Measurements from ENCODE around the gene RPGRIP1.
"Not testable (repeated sequence)": the region's sequence is repeated elsewhere in the genome, so short reads cannot be mapped to it uniquely, and the experiment has no call there.

The RPGRIP1 gene

DNA sequence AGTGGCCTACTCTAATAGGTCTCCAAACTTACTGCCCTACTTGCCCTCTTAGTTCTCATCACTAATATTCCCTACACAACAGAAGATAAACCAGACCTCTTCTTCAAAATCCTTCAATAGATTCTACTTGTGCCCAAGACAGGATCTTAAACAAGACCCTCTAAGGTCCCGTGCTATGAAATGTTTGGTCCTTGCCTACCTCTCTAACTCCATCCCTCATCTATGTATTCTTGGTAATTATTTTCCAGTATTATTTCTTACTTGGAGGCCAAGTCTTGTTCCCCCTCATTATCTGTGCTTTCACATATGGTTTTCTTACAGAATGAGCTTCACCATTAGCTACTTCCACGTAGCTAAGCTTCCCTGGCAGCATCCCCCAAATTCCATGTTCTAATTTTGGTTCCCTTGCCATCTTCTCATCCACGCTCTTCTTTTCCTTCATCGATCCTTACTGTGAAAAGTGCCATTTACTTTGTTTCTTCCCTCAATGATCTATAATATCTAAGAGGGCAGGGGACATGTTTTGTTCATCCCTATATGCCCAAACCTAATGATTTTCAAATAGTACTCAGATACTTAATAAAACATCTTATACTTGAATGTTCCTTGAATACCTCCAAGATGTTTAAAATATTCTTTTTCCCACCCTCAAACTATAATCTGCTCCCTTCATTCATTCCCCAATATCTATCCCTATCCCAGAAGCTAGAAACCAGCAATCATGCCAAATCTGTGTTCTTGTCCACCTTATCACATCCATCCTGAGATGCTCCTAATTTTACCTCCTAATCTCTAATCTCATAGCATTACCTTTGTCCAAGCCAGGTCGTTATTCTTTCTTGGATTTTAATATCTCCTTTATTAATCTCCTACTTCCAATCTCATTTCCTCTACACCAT lies 20.7 kb upstream of the RPGRIP1 start:
- DNase-seq (ENCODE audit: low spot score): no peak

DNA sequence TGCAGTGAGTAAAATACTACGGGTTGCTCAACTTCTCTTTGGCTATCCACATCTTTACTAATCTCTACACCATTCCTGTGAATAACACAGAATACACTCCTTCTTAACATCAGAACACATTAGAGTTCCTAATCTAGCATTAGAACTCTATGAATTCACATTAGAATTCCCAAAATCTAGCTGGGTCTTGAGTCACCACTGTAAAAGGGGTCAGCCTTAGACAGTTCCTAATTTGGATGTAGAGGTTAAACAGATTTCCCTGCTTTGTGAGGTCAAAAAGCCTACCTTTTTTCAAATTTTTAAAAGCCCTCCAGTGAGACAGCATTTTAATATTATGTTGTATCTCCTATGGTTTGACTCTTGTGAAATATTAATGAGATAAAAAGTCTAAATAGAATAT lies 18.1 kb upstream of the RPGRIP1 start:
- DNase-seq (ENCODE audit: low spot score): no peak

DNA sequence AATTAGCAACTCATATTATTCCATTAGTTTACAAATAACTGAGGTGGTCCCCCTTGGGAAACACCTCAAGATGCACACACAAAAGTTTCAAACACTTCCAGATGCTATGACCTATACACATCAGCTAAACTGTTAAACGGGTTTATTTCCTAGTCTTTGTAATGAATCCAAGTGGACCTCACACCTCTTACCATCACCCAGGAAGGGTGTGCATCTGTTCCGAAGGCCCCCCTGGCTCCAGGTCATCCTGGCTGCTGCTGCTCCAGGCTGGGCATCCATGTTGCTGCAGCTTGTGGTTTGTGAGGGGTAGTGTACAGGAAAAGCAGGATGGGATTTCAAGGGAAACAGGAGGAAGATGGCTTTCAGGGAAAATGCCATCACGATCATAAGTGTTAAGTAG lies 17.5 kb upstream of the RPGRIP1 start:
- DNase-seq (ENCODE audit: low spot score): no peak

DNA sequence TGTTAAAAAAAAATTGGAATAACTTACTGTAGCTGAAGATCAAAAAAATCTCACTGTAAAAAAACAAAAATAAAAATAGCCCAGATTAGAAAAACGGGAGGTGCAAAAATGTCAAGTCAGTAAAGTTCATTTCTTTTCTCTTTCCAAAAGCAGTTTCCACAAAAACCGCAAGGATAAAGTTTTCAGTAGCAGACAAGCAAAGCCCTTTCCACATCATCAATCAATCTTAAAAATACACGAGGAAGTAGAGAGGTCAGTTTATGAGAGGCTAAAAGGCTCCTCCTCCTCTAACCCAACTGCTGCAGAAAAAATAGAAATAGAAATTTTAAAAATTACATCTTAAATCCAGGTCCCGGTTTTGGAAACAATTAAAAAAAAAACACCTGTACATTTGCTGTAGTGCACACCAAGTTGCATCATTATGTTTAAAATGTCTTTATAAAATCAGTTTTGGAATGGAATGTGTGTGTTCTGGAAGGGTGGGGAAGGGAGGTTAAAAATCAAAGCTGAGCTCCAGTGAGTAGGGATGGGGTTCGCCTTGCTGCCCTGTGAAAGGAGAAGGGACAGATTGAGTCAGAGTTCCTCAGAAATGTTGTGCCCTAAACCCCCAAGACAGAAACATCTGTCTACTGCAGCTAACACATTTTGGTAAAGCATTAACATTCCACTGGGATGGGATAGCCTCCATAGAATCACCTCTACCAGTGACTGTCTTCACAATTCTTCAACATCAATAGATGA lies 16.4 kb upstream of the RPGRIP1 start:
- DNase-seq (ENCODE audit: low spot score): no peak

DNA sequence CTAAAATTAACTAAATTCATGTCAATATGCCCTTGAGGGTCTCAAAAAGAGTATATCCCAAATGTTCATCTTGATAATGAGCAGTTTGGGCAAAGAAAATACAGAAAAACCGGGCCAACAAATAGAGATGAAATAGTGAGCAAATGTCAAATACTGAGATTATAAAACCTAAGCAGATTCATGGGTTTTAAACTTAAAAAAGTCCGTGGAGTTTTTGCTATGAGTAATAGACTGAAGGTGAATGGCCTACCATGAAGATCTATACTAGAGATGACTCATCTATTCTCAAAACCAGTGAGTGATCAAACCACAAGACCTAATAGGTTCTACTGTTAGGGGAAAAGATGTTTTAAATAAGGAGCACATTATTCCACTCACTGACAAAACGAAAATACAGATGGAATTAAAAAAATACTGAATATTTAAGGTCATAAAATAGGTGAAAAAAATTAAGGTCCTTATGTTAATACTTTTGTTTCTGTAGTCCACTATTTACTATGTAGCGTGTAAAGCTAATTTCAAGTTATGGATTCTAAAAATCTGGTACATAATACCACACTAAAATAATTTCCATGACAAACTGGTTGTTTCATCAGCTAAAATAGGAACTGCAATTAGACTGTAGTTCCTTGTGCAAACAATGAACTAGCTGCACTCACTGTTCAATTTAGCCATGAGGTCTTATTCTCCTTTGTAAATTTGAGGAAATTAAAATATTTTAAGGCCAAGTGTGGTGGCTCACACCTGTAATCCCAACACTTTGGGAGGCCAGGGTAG lies 15.7 kb upstream of the RPGRIP1 start:
- no peak for DNase-seq (ENCODE audit: low spot score)

DNA sequence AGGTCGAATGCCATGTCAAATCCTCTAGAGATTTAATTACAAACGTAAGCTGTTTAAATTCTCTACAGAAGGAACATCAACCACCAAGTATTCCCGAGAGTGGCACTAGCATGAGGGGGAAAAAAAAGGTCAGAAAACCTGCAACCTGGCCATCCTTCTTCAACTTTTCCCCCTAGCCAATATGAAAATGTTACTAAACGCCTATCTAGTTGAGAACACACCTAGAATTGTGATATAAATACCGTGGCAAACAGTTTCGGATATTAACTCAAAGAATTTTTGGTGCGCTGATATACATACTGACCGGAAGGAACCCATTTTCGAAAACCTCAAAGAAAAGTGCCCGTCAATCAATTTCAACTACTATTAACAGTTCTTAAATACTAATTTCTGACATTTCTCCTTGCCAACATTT lies 12.4 kb upstream of the RPGRIP1 start:
- DNase-seq (ENCODE audit: low spot score): no peak

DNA sequence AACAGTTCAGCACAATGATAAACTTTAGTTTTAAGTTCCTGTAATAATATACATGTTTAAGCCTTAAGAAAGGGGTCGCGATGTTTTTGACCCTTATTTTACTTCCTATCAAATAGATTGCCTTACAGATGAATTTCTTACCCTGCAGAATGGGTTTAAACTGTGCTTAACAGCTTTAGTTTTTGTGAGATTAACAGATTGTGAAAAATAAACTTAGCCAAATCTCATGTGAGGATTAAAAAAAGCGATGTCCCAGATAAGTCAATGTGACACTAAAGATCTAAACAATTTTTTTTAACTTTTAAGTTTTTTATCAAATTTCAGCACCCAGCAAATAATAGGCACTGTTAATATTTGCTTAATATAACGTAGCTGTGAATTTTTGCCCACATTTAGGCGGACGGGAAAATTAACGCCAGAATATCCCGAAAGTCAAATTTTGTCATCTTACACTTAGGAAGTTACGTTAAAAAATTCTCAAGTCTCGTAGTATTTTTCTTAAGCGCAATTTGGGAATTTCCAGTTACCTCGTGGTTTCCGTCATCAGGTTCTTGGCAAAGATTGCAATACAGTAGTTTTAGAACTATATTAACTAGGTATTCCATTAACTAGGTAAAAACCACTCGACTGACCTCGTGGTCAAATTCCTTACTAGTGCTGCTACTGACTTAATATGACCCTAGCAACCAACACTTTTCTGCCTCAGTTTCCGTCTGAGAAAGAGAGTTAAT lies 11.8 kb upstream of the RPGRIP1 start:
- DNase-seq (ENCODE audit: low spot score): no peak

DNA sequence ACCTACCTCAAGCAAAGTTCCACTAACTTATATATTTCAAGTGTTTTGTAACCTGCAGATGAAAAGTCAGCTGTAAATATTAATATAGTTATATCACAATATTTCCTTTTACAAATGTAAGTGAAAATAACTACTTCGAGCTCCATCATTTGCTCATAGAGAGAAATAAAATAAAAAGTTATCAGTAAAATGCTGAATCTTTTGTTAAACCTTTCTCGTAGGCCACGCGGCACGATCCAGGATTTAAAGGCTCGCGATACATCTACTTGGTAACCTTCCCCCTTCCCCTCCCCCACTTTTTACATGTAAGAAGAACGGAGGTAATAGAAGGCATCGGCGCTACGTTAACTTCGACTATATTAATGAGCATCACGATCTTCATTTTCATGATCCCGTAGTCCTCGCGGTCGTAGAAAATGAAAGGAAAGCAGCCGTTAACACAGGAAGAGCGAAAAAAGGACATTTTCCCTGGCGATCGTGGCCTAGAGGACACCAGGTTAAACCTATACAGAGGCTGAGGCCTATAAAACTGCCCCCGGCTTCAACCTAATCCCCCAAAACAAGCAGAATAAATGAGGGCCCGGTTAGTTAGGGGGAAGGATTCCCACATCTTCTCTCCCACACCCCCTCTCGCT lies 11.1 kb upstream of the RPGRIP1 start:
- DNase-seq (ENCODE audit: low spot score): no peak

DNA sequence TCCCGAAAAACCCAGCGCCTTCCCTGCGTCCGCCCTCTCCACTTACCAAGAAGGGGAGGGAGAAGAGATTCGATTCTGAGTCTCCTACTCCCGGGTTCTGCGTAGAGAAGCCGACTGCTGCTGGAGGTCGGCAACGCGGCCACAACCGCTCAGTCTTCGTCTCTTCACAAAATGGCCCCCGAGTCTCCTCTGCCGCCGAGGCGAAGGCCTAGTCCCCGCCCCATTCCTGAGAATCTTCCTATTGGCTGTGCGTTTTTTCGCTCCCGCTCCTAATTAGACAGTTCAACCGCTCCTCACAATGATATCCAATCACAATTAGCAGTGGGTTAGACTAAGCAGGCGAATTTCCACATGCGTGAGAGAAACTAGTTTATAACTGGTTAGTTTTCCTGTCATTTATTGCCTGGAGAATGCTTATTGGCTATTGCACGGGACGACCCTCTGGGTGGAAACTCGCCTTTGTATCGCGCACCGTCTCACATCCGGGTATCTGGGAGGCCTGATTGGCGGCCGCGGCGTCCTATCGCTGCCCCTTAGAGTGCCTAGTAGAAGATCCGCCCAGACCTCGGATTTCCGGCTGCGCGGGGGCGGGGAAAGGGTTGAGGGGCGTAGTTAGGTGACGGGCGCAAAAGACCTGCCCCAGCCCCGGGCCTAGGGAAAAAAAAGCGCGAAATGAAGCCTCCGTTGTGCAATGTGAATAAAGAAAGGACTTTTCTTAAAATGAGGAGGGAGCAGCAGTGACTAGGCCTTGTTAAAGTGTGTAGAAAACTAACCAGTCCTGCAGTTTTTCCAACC lies 10.4 kb upstream of the RPGRIP1 start, which contains the start of gene HNRNPC:
HNRNPC (minus strand) TSS at position 191 of the 795 bp plus-strand sequence. CDS start 35,249 bp downstream, outside the sequence.
- DNase-seq (ENCODE audit: low spot score): peak; percentile 100

DNA sequence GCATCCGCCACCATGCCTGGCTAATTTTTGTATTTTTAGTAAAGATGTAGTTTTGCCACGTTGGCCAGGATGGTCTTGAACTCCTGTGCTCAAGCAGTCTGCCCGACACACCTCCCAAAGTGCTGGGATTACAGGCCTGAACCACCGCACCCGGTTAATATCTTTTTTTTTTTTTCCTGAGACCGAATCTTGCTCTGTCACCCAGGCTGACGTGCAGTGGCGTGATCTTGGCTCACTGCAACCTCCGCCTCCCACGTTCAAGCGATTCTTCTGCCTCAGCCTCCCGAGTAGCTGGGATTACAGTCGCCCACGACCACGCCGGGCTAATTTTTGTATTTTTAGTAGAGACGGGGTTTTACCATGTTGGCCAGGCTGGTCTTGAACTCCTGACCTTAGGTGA lies 7.2 kb upstream of the RPGRIP1 start:
- DNase-seq (ENCODE audit: low spot score): not testable (repeated sequence)

DNA sequence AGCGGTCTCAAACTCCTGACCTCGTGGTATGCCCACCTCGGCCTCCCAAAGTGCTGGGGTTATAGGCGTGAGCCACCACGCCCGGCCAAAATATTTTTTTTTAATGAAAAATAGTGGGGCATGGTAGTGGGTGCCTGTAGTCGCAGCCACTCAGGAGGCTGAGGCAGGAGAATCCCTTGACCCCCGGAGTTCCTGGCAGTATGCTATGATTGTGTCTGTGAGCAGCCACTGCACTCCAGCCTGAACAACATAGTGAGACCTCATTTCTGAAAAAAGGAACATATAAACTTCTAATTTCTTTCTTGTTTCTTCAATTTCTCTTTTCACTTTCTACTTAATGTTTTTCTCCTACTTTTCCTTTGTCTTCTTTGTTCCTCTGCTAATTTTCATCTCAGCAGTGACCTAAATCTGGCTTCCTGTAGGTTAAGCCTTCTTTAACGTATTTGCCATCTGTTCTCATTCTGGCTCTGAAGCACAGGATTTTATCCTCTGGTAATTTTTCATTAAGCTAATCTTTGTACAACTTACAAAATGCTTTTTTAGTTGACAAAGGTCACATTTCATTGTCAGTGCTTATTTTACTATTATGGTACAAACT lies 4.5 kb upstream of the RPGRIP1 start:
- DNase-seq (ENCODE audit: low spot score): no peak

DNA sequence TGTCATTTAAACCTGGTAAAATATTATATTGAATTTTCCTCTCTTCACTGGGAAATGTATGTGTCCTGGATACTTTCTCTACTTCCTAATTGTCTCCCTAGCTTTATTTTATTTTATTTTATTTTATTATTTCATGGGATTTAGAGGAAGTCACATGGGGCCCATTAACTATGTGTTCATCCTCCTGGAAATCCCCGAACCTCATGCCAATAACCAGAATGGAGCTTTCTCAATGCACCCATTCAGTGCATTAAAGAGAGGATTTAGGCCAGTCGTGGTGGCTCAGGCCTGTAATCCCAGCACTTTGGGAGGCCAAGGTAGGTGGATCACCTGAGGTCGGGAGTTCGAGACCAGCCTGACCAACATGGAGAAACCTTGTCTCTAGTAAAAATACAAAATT lies 1.3 kb upstream of the RPGRIP1 start:
- DNase-seq (ENCODE audit: low spot score): no peak

DNA sequence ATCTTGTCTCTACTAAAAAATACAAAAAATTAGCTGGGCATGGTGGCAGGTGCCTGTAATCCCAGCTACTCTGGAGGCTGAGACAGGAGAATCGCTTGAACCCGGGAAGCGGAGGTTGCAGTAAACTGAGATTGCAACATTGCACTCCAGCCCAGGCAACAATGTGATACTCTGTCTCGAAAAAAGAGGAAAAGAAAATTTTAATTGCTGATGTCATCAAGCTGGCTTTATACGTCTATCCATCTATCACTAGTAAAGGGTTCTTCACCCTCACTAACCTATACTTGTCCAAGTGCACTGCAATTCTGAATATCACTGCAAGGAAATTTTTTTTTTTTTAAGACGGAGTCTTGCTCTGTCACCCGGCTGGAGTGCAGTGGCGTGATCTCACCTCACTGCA lies 2.0 kb downstream of the RPGRIP1 start:
- DNase-seq (ENCODE audit: low spot score): not testable (repeated sequence)

DNA sequence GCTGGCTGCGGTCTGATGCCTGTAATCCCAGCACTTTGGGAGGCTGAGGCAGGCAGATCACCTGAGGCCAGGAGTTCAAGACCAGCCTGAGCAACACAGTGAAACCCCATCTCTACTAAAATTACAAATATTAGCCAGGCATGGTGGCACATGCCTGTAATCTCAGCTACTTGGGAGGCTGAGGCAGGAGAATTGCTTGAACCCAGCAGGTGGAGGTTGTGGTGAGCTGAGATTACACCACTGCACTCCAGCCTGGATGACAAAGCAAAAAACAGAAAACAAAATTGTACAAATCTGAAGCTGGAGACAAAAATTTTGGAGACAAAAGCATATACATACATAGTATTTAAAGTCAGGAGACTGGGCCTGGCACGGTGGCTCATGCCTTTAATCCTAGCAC lies 6.6 kb downstream of the RPGRIP1 start:
- not testable (repeated sequence) for DNase-seq (ENCODE audit: low spot score)

DNA sequence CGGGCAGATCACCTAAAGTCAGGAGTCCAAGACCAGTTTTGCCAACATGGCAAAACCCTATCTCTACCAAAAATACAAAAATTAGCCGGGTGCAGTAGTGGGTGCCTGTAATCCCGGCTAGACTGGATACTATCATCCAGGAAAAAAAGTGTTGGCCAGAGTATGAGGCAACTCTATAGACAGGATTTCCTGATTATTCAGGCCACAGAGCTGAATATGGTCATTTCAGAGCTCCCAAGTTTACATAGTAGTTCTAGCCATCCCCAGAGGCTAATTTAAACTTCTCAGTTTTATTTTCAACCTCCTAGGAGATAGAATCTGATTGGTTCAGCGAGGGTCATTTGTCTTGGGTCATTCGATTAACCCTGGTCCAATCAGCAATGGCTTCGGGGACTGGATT lies 7.3 kb downstream of the RPGRIP1 start:
- DNase-seq (ENCODE audit: low spot score): no peak

DNA sequence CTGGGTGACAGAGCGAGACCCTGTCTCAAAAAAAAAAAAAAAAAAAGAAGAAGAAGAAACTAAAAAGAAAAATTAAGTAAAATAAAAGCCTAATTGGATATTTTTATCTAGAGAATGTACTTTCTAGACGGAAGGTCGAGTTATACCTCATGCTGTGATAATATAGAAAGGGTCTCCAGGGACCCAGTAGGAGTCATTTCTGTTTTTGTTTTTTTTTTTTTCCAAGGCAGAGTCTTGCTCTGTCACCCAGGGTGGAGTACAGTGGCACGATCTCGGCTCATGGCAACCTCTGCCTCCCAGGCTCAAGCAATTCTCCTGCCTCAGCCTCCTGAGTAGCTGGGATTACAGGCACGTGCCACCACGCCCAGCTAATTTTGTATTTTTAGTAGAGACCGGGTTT lies 14.1 kb downstream of the RPGRIP1 start:
- not testable (repeated sequence) for DNase-seq (ENCODE audit: low spot score)

DNA sequence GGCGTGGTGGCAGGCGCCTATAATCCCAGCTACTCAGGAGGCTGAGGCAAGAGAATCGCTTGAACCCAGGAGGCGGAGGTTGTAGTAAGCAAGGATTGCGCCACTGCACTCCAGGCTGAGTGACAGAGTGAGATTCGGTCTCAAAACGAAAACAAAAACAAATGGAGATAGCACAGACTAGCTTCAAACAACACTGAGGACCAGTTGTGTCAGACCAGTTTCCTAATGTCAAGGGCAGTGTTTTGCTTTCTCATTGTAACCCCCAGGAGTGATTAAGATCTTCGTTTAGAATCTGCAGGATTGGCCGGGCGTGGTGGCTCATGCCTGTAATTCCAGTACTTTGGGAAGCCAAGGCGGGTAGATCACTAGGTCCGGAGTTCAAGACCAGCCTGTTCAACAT lies 18.5 kb downstream of the RPGRIP1 start:
- no peak for DNase-seq (ENCODE audit: low spot score)

DNA sequence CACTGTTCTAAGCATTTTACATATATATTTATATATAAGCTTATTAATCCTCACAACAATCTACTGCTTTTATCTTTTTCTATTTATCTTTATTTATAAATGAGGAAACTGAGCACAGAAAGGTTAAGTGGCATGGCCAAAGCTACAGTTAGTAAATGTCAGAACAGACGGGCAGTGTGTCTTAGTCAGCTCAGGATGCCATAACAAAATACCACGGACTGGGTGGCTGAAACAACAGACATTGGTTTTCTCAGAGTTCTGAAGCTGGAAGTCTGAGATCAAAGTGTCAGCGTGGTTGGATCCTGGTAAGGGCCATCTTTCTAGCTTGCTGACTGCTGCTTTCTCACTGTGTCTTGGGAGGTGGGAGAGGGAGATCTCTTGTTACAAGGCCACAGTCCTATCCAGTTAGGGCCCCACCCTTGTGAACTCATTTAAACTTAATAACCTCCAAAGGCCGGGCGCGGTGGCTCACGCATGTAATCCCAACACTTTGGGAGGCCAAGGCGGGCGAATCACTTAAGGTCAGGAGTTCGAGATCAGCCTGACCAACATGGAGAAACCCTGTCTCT lies 19.8 kb downstream of the RPGRIP1 start:
- no peak for DNase-seq (ENCODE audit: low spot score)

DNA sequence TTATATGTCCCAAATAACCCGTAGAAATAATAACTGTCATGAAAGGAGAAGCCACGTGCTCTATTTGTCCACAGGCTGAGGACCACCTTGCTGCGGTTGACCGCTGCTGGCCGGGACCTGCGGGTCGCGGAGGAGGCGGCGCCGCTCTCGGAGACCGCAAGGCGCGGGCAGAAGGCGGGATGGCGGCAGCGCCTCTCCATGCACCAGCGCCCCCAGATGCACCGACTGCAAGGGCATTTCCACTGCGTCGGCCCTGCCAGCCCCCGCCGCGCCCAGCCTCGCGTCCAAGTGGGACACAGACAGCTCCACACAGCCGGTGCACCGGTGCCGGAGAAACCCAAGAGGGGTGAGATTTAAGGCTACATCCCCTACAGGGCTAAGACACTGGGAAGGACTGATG lies 21.0 kb downstream of the RPGRIP1 start:
- peak; percentile 69 for DNase-seq (ENCODE audit: low spot score)

Data from ecto neural progenitor cell (in vitro differentiated cells).